Measurements from ENCODE around the gene MS4A10. TPM values are rescaled to one million over a fixed set of nuclear protein-coding genes. Genes with fewer than 3 reads are reported as not detected.

MS4A10 gene
- total and polyA plus RNA-seq, 2 of the 8 experiments (the other 6 are each of a cell fraction or from before 2014, with no cell fraction given) = not detected

- H2AFZ ChIP-seq (ENCODE audit: low read length) = peak overlapping the region; percentile 91
- H2BK15ac ChIP-seq (ENCODE audit: low read length) = no peak overlapping the region
- no peaks in the 10 kb centered on the region for H4K20me1 ChIP-seq (replicated peaks in 1 of 2; ENCODE audit: control insufficient read depth in 1 of 2, insufficient read depth in 2 of 2, low read length in 2 of 2)
- no peak overlapping the region for H3K4me3 ChIP-seq (ENCODE audit: extremely low read depth in 1 of 4, insufficient read depth in 2 of 4, low read depth in 3 of 4, low read length in 4 of 4)
- ChIA-PET POLR2A (ENCODE audit: partially characterized antibody) (interaction anchor here (1.0 kb wide), 1 partner anchor 141 kb away, joined by 3 read pairs; no protein-coding TSS in a partner anchor), CTCF (ENCODE audit: partially characterized antibody) (interaction anchor here (0.7 to 8.3 kb wide), 19 partner anchors 9 to 534 kb away, joined by 3 to 145 read pairs (median 4); partner anchors contain the start of genes MS4A15 and MS4A8)
- H3K79me2 ChIP-seq (ENCODE audit: control insufficient read depth in 1 of 2, insufficient read depth in 2 of 2, low read length in 2 of 2) = no peaks in the 10 kb centered on the region
- 42% methylated on average over 13 of the region's 26 CpGs; no CpG with 5 or more reads in 1 of the 2 experiments for WGBS, 2 experiments (ENCODE audit: extremely low coverage in 1 of 2, insufficient coverage in 1 of 2, insufficient read length in 1 of 2, insufficient replicate concordance in 2 of 2, low coverage in 1 of 2, low lambda C conversion rate in 2 of 2, missing lambda C conversion rate in 1 of 2)
- no peak overlapping the region for H3K14ac ChIP-seq (ENCODE audit: insufficient read length)
- peaks cover 0 to 1% (median 0%) of the 10 kb centered on the region in 4 experiments; a peak in 1 of 7 replicates for H3K4me1 ChIP-seq (replicated peaks in 1 of 4; ENCODE audit: control insufficient read depth in 3 of 4, insufficient read depth in 4 of 4, low read length in 3 of 4)
- no peak overlapping the region for H2BK120ac ChIP-seq (replicated peaks; ENCODE audit: low read depth, low read length)
- H3K23ac ChIP-seq (ENCODE audit: insufficient read length) = no peak overlapping the region
- peak; percentile 25 to 90 for DNase-seq (ENCODE audit: low read depth in 1 of 2, low spot score in 2 of 2)
- H4K91ac ChIP-seq (replicated peaks; ENCODE audit: insufficient read length, low read length) = no peak overlapping the region
- H2BK20ac ChIP-seq (ENCODE audit: low read length) = no peak overlapping the region
- H3K56ac ChIP-seq (replicated peaks; ENCODE audit: insufficient read length, low read depth, low read length) = no peak overlapping the region
- H3K18ac ChIP-seq (ENCODE audit: extremely low read depth, low read length) = no peak overlapping the region; the same call in 1 of the 2 replicates
- H3K23me2 ChIP-seq (ENCODE audit: low read depth, low read length) = no peaks in the 10 kb centered on the region
- H3K4me2 ChIP-seq (ENCODE audit: insufficient read depth in 1 of 2, low read depth in 2 of 2, low read length in 2 of 2) = no peak overlapping the region
- no peak for FAIRE-seq
- no peak overlapping the region for H2BK5ac ChIP-seq (ENCODE audit: low read depth, low read length)
- peak overlapping the region; percentile 11; the same call in 1 of the 2 replicates for H4K8ac ChIP-seq (ENCODE audit: extremely low read depth, insufficient read depth, low read length)
- H2AK5ac ChIP-seq (ENCODE audit: low read depth, low read length) = no peak overlapping the region
- no peaks in the 10 kb centered on the region for H3K36me3 ChIP-seq (ENCODE audit: control insufficient read depth in 2 of 4, insufficient read depth in 4 of 4, low read length in 3 of 4)
- no peak overlapping the region for H3K27ac ChIP-seq (ENCODE audit: low read depth, low read length)
- no peaks in the 10 kb centered on the region for H3K79me1 ChIP-seq (ENCODE audit: low read depth, low read length)
- no peak overlapping the region for H2BK12ac ChIP-seq (ENCODE audit: low read depth, low read length)
- no peak overlapping the region for H3K9ac ChIP-seq (replicated peaks in 1 of 4; ENCODE audit: extremely low read depth in 1 of 4, low read depth in 3 of 4, low read length in 3 of 4)
- H3K9me3 ChIP-seq (ENCODE audit: insufficient read depth in 2 of 2, low read depth in 1 of 2, low read length in 1 of 2) = no peaks in the 10 kb centered on the region; a peak in 1 of 4 replicates
- no peak overlapping the region for H4K5ac ChIP-seq (ENCODE audit: insufficient read length, low read depth, low read length)
- H3K27me3 ChIP-seq (replicated peaks in 1 of 4; ENCODE audit: control insufficient read depth in 3 of 4, extremely low read depth in 1 of 4, insufficient read depth in 3 of 4, low read length in 3 of 4) = peaks cover 0 to 11% (median 6%) of the 10 kb centered on the region in 4 experiments; a peak in 3 of 7 replicates
- no peak overlapping the region for H3K4ac ChIP-seq (replicated peaks; ENCODE audit: insufficient read length, low read depth, low read length)
- TF ChIP-seq NANOG (IDR thresholded peaks at IDR 0.05; ENCODE audit: insufficient read depth, low read depth, low read length, poor library complexity, severe bottlenecking) = no peak
- TF ChIP-seq ATF3 (IDR thresholded peaks at IDR 0.05; ENCODE audit: insufficient read depth, low read depth, low read length) = no peak
- no peak for TF ChIP-seq SP1 (IDR thresholded peaks at IDR 0.05; ENCODE audit: low read depth, low read length)
- no peak for TF ChIP-seq MAFK (IDR thresholded peaks at IDR 0.05; ENCODE audit: low read depth, low read length)
Measured at GRCh38 chr11:60767388-60767811, 17.7 kb upstream of the MS4A10 start.

All from H1 (cell line).